CD14-positive monocyte (primary cell): ENCODE results near the gene FAM43A. TPM values are rescaled to one million over a fixed set of nuclear protein-coding genes. Genes with fewer than 3 reads are reported as not detected.

ENCODE experiments used
- DNase-seq, 3 donors: peaks; one replicate each; pipeline ENCODE4 v3.0.0-alpha.2; 2011 to 2022
- H2AFZ ChIP-seq: 2 replicates; pipeline ENCODE4 v1.6.0; 2012; ENCODE audit warnings: mild to moderate bottlenecking, low read depth, low read length, inconsistent platforms; ENCODE audit not compliant: insufficient read depth, poor library complexity, severe bottlenecking
- H3K27ac ChIP-seq, 2 donors: 1 replicate in 1 of 2; 2 replicates in 1 of 2; pipeline ENCODE4 v1.5.1; 2012 to 2013; ENCODE audit warnings: low read length in 2 of 2, control low read depth in 1 of 2, inconsistent platforms in 1 of 2, low read depth in 1 of 2, mild to moderate bottlenecking in 1 of 2
- H3K27me3 ChIP-seq, 2 donors: one replicate each; pipeline versions ENCODE4 v1.6.0 to v1.6.1; 2011 to 2013; ENCODE audit warnings: low read length in 2 of 2; ENCODE audit not compliant: control insufficient read depth in 2 of 2, insufficient read depth in 2 of 2
- H3K36me3 ChIP-seq, 2 donors: replicated peaks in 1 of 2; 1 replicate in 1 of 2; 2 replicates in 1 of 2; pipeline versions ENCODE4 v1.5.1 to v1.6.1; 2012 to 2013; ENCODE audit warnings: low read length in 2 of 2, control low read depth in 1 of 2, inconsistent platforms in 1 of 2, mild to moderate bottlenecking in 1 of 2; ENCODE audit not compliant: insufficient read depth in 2 of 2, control insufficient read depth in 1 of 2
- H3K4me1 ChIP-seq, 2 donors: 1 replicate in 1 of 2; 2 replicates in 1 of 2; pipeline versions ENCODE4 v1.5.1 to v1.6.1; 2012 to 2013; ENCODE audit warnings: low read length in 2 of 2, control low read depth in 1 of 2, inconsistent platforms in 1 of 2, mild to moderate bottlenecking in 1 of 2, moderate library complexity in 1 of 2; ENCODE audit not compliant: insufficient read depth in 2 of 2, control insufficient read depth in 1 of 2
- H3K4me2 ChIP-seq: replicated peaks from 2 replicates; pipeline ENCODE3; 2012; ENCODE audit warnings: low read length, moderate library complexity, mild to moderate bottlenecking; ENCODE audit not compliant: poor library complexity, severe bottlenecking; ENCODE audit errors: extremely low read depth
- H3K4me3 ChIP-seq, 3 experiments: fragments of 200-600 bp in 1 of 3; sonication (generic) in 1 of 3; replicated peaks in 1 of 3; 1 replicate in 2 of 3; 2 replicates in 1 of 3; pipeline ENCODE4 v1.5.1; 2011 to 2013; ENCODE audit warnings: low read length in 3 of 3, mild to moderate bottlenecking in 3 of 3, control low read depth in 2 of 3, low read depth in 2 of 3, inconsistent platforms in 1 of 3, moderate library complexity in 1 of 3
- H3K79me2 ChIP-seq: 2 replicates; pipeline ENCODE4 v1.6.0; 2012; ENCODE audit warnings: mild to moderate bottlenecking, control low read depth, inconsistent platforms, low read length, moderate library complexity; ENCODE audit not compliant: insufficient read depth
- H3K9ac ChIP-seq: 2 replicates; pipeline ENCODE4 v1.6.0; 2017; ENCODE audit warnings: low read length, mild to moderate bottlenecking; ENCODE audit not compliant: insufficient read depth, poor library complexity, severe bottlenecking
- H3K9me3 ChIP-seq, 2 donors: replicated peaks in 1 of 2; 1 replicate in 1 of 2; 2 replicates in 1 of 2; pipeline versions ENCODE4 v1.5.1 to v1.6.1; 2012 to 2013; ENCODE audit warnings: low read length in 2 of 2, control low read depth in 1 of 2; ENCODE audit not compliant: control insufficient read depth in 1 of 2, insufficient read depth in 1 of 2
- H4K20me1 ChIP-seq: 2 replicates; pipeline ENCODE4 v1.6.0; 2012; ENCODE audit warnings: mild to moderate bottlenecking, low read length, control low read depth, moderate library complexity; ENCODE audit not compliant: insufficient read depth
- H3K27ac Mint-ChIP-seq, 7 donors: one replicate each; pipeline ENCODE4 v1.8.0; 2020; ENCODE audit warnings: mild to moderate bottlenecking in 7 of 7, mixed read lengths in 7 of 7, moderate library complexity in 6 of 7, inconsistent platforms in 2 of 7
- H3K27me3 Mint-ChIP-seq, 3 donors: one replicate each; pipeline ENCODE4 v1.8.0; 2021 to 2022; ENCODE audit warnings: low read depth in 3 of 3, mild to moderate bottlenecking in 3 of 3, mixed read lengths in 3 of 3, moderate library complexity in 3 of 3, inconsistent platforms in 1 of 3
- H3K36me3 Mint-ChIP-seq, 2 donors: one replicate each; pipeline ENCODE4 v1.8.0; 2020; ENCODE audit warnings: mixed read lengths in 2 of 2, inconsistent platforms in 1 of 2, mild to moderate bottlenecking in 1 of 2
- H3K4me1 Mint-ChIP-seq: one replicate; pipeline ENCODE4 v1.8.0; 2020; ENCODE audit warnings: mild to moderate bottlenecking, mixed read lengths
- H3K4me3 Mint-ChIP-seq, 2 donors: one replicate each; pipeline ENCODE4 v1.8.0; 2020; ENCODE audit warnings: mild to moderate bottlenecking in 2 of 2, mixed read lengths in 2 of 2, moderate library complexity in 1 of 2
- H3K9me3 Mint-ChIP-seq, 7 donors: one replicate each; pipeline ENCODE4 v1.8.0; 2020 to 2022; ENCODE audit warnings: mixed read lengths in 7 of 7, mild to moderate bottlenecking in 6 of 7, moderate library complexity in 6 of 7, inconsistent platforms in 2 of 7
- WGBS: methylation state at CpG from one replicate; pipeline ENCODE4 v1.1.5; 2013; ENCODE audit warnings: missing lambda C conversion rate; ENCODE audit not compliant: insufficient coverage; 5-methylcytosine and 5-hydroxymethylcytosine counted together
- intact Hi-C, 2 donors: fragments of 100-400 bp; cut with micrococcal nuclease; formaldehyde crosslinking; loops; one replicate each; pipeline versions ENCODE4 v1.15.0 to v1.15.1; 2023
- polyA plus RNA-seq, 3 donors: library from polyadenylated mRNA; depleted of rRNA in 1 of 3; unstranded in 2 of 3; stranded (reverse) in 1 of 3; fragments of 300-500 nt in 2 of 3; fragments of >200 nt in 1 of 3; fragmentation: Illumina TruSeq in 2 of 3; gene quantifications; 1 replicate in 2 of 3; 2 replicates in 1 of 3; pipeline ENCODE4 v1.2.3, GENCODE V29; 2012 to 2021
- TF ChIP-seq, protein P1 (sequence below): fragments of 200-600 bp; IDR thresholded peaks from one replicate; pipeline ENCODE4 v1.8.0; 2022; ENCODE audit warnings: antibody characterized with exemption, mild to moderate bottlenecking

The FAM43A gene
- polyA plus RNA-seq, 3 donors = 6.6 to 11.3 (median 9.8) TPM

DNA sequence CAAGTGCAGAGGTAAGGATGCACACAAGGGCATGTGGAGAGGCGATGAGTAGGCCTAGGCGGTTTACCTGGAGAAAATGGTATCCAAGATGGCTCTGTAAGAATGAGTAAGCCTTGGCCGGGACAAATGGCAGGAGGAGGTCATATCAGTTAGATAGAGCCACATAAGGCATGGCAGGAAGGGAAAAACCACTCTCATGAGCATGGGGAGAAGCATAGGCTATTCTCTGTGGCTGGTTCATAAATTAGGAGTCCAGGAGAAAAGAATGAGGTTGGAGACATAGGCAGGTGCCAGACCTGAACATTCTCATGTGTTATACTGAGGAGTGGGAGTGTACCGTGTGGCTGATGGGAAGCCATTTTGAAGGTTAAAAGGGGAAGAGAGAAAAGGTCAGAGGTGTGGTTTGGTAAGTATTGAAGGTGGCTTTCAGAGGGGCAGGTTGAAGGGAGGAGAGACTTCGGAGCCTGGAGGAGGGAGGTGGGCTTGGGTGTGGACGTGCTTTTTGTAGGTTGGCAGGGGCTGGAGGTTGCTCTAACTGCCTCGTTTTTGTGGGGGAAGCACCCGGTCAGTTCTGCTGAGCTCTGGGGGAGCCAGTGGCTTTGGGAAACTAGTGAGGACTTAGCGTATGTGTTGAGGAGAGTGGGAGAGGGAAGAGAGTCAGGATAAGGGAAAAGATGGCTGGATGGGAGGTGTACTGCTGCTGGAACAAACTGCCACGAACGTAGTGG is 4.6 kb upstream of the FAM43A start:
- H2AFZ ChIP-seq = no peak overlapping the region
- no peak overlapping the region for H3K4me2 ChIP-seq
- TF ChIP-seq, protein P1, sequence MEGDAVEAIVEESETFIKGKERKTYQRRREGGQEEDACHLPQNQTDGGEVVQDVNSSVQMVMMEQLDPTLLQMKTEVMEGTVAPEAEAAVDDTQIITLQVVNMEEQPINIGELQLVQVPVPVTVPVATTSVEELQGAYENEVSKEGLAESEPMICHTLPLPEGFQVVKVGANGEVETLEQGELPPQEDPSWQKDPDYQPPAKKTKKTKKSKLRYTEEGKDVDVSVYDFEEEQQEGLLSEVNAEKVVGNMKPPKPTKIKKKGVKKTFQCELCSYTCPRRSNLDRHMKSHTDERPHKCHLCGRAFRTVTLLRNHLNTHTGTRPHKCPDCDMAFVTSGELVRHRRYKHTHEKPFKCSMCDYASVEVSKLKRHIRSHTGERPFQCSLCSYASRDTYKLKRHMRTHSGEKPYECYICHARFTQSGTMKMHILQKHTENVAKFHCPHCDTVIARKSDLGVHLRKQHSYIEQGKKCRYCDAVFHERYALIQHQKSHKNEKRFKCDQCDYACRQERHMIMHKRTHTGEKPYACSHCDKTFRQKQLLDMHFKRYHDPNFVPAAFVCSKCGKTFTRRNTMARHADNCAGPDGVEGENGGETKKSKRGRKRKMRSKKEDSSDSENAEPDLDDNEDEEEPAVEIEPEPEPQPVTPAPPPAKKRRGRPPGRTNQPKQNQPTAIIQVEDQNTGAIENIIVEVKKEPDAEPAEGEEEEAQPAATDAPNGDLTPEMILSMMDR = no peak
- peaks cover 21 to 23% of the 10 kb centered on the region in 2 donors for H3K4me1 ChIP-seq
- H3K27ac ChIP-seq = no peak overlapping the region
- H3K36me3 ChIP-seq = no peaks in the 10 kb centered on the region
- Mint-ChIP-seq H3K27ac (peak overlapping the region in 3 of 7 donors; percentile 27 to 39 (median 38)), H3K9me3 (no peaks in the 10 kb centered on the region), H3K27me3 (peaks cover 0 to 4% (median 2%) of the 10 kb centered on the region in 3 donors), H3K4me3 (no peak overlapping the region), H3K36me3 (no peaks in the 10 kb centered on the region), H3K4me1 (peaks cover 27% of the 10 kb centered on the region)
- WGBS = 84% methylated on average over 11 of the region's 11 CpGs
- no peaks in the 10 kb centered on the region for H3K9me3 ChIP-seq
- intact Hi-C loops = loop anchor here (5.0 to 10.0 kb wide), 5 partner anchors 174 to 844 kb away; no protein-coding TSS in a partner anchor
- no peak overlapping the region for H3K9ac ChIP-seq
- peaks cover 1% of the 10 kb centered on the region for H3K79me2 ChIP-seq
- H3K4me3 ChIP-seq = no peak overlapping the region
- H3K27me3 ChIP-seq = no peaks in the 10 kb centered on the region
- DNase-seq = no peak
- peaks cover 2% of the 10 kb centered on the region for H4K20me1 ChIP-seq

DNA sequence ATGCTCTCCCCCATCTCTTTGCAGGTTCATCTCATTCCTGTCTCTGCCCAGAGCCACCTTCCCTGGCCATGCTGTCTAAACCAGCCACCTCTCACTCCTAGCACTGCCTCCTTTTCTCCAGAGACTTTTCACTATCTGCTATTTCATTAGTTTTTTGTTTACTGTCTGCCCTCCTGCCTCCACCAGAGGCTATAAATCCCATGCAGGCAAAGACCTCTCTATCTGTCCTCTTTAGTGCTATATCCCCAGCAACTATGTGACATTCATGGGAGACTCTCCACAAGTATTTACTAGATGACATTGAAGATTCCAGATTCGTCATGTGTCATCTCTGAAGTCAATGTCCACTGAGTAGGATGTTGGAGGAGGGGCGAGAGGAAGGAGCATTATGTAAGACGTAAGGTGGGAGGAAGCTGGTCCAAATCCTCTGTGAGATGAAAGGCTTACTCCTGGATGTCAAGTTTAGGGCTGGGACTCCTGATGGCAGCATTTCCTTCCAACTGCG is 3.4 kb upstream of the FAM43A start:
- Histone ChIP-seq H3K36me3 (no peaks in the 10 kb centered on the region), H3K4me2 (peak overlapping the region; percentile 43), H3K9ac (no peak overlapping the region), H3K27me3 (no peaks in the 10 kb centered on the region), H2AFZ (peak overlapping the region; percentile 33), H4K20me1 (peaks cover 14% of the 10 kb centered on the region), H3K79me2 (peaks cover 13% of the 10 kb centered on the region), H3K9me3 (no peaks in the 10 kb centered on the region), H3K4me1 (peaks cover 26 to 34% of the 10 kb centered on the region in 2 donors), H3K4me3 (no peak overlapping the region), H3K27ac (no peak overlapping the region)
- Mint-ChIP-seq H3K9me3 (no peaks in the 10 kb centered on the region), H3K27ac (peak overlapping the region in 4 of 7 donors; percentile 1 to 86 (median 42)), H3K4me1 (peaks cover 35% of the 10 kb centered on the region), H3K36me3 (no peaks in the 10 kb centered on the region), H3K27me3 (peaks cover 0 to 4% (median 2%) of the 10 kb centered on the region in 3 donors), H3K4me3 (peak overlapping the region in 1 of 2 donors; percentile 21)
- WGBS = 44% methylated on average over 2 of the region's 4 CpGs
- TF ChIP-seq, protein P1 = no peak
- DNase-seq = no peak
- intact Hi-C loops = loop anchor here (2.0 to 10.0 kb wide), 6 partner anchors 173 to 843 kb away; no protein-coding TSS in a partner anchor
